PC-3 (cell line): ENCODE measurements around the gene NSFL1C. TPM values are rescaled to one million over a fixed set of nuclear protein-coding genes. Genes with fewer than 3 reads are reported as not detected.

Experiments used
- ATAC-seq: fragments of 200-7000 bp; cut with Tn5 transposase; 2 replicates; pipeline ENCODE4 v1.9.1; 2020; ENCODE audit warnings: mild to moderate bottlenecking, moderate library complexity
- BruUV-seq: library from RNA; stranded (reverse); fragments of 400-500 nt; replicated peaks from 2 replicates; lab custom pipeline; 2021; lab: Mats Ljungman, UMichigan
- CTCF ChIA-PET: fragments of 300-600 bp; sonication (Branson Sonifier 250); formaldehyde crosslinking; loops from one replicate; lab custom pipeline; 2022; ENCODE audit warnings: antibody characterized with exemption; lab: Charles Lee
- POLR2A ChIA-PET: fragments of 300-600 bp; sonication (Branson Sonifier 250); formaldehyde crosslinking; loops from one replicate; lab custom pipeline; 2022; ENCODE audit warnings: antibody characterized with exemption; ENCODE audit not compliant: unreplicated experiment; lab: Charles Lee
- DNase-seq: peaks from one replicate; pipeline ENCODE4 v3.0.0-alpha.2; 2015
- H2AFZ ChIP-seq: fragments of 300-600 bp; sonication (generic); 2 replicates; pipeline ENCODE4 v1.6.0; 2016; ENCODE audit warnings: antibody characterized with exemption, low read length
- H3F3A ChIP-seq: fragments of 300-600 bp; sonication (generic); one replicate; pipeline ENCODE4 v1.6.0; 2017; ENCODE audit warnings: antibody characterized with exemption, low read length, control low read depth, mild to moderate bottlenecking; ENCODE audit not compliant: unreplicated experiment
- H3K27ac ChIP-seq: fragments of 300-600 bp; sonication (generic); 2 replicates; pipeline ENCODE4 v1.5.1; 2016; ENCODE audit warnings: mild to moderate bottlenecking, low read length
- H3K27me3 ChIP-seq: fragments of 300-600 bp; sonication (generic); 2 replicates; pipeline ENCODE4 v1.6.1; 2016; ENCODE audit warnings: low read length, mixed read lengths
- H3K36me3 ChIP-seq: fragments of 300-600 bp; sonication (generic); 2 replicates; pipeline ENCODE4 v1.6.1; 2016; ENCODE audit warnings: low read depth, mixed run types, low read length, mixed read lengths
- H3K4me1 ChIP-seq: fragments of 300-600 bp; sonication (generic); 2 replicates; pipeline ENCODE4 v1.5.1; 2016; ENCODE audit warnings: low read length; ENCODE audit not compliant: insufficient read depth
- H3K4me2 ChIP-seq: fragments of 300-600 bp; sonication (generic); 2 replicates; pipeline ENCODE4 v1.6.0; 2016; ENCODE audit warnings: low read length
- H3K4me3 ChIP-seq: fragments of 300-600 bp; sonication (generic); 2 replicates; pipeline ENCODE4 v1.5.1; 2016; ENCODE audit warnings: mild to moderate bottlenecking, low read length, mixed read lengths
- H3K79me2 ChIP-seq: fragments of 300-600 bp; sonication (generic); 2 replicates; pipeline ENCODE4 v1.6.1; 2017; ENCODE audit warnings: low read length, mixed read lengths
- H3K9ac ChIP-seq: fragments of 300-600 bp; sonication (generic); 2 replicates; pipeline ENCODE4 v1.6.0; 2016; ENCODE audit warnings: mild to moderate bottlenecking, low read length
- H3K9me2 ChIP-seq: fragments of 300-600 bp; sonication (generic); replicated peaks from 2 replicates; pipeline ENCODE4 v1.6.1; 2016; ENCODE audit warnings: mixed run types, low read length, mixed read lengths
- H3K9me3 ChIP-seq: fragments of 300-600 bp; sonication (generic); 2 replicates; pipeline ENCODE4 v1.6.1; 2016; ENCODE audit warnings: low read length, mixed read lengths
- H4K20me1 ChIP-seq: fragments of 300-600 bp; sonication (generic); 2 replicates; pipeline ENCODE4 v1.6.1; 2016; ENCODE audit warnings: low read length, mixed read lengths
- EZH2 ChIP-seq: fragments of 300-600 bp; sonication (generic); IDR thresholded peaks from one replicate; pipeline ENCODE4 v1.6.1; 2017; ENCODE audit warnings: antibody characterized with exemption, mild to moderate bottlenecking, low read length; ENCODE audit not compliant: unreplicated experiment
- EZH2phosphoT487 ChIP-seq: fragments of 300-600 bp; sonication (generic); IDR thresholded peaks from 2 replicates; pipeline ENCODE4 v1.6.1; 2018; ENCODE audit warnings: mild to moderate bottlenecking, antibody characterized with exemption, low read length, borderline replicate concordance
- intact Hi-C: fragments of 100-400 bp; cut with micrococcal nuclease; formaldehyde crosslinking; loops from 2 replicates; pipeline ENCODE4 v1.9.0; 2023
- total RNA-seq: library from RNA; depleted of rRNA; stranded (reverse); fragments of >200 nt; gene quantifications from 2 replicates; pipeline ENCODE4 v1.2.3, GENCODE V29; 2014
- TF ChIP-seq, protein P1 (sequence below): fragments of 300-600 bp; sonication (generic); conservative IDR thresholded peaks from 2 replicates; pipeline ENCODE4 v1.5.1; 2017; ENCODE audit warnings: antibody characterized with exemption, low read depth, mild to moderate bottlenecking, low read length

NSFL1C gene
- total RNA-seq, 1 experiment from 2014 or later = 170 TPM

GRCh38 chr20:1486566-1486965, 19.9 kb upstream of the NSFL1C start:
- POLR2A ChIA-PET = no interaction called here
- ATAC-seq (no peak), DNase-seq (no peak)
- Histone ChIP-seq H3K36me3 (no peaks in the 10 kb centered on the region), H4K20me1 (no peaks in the 10 kb centered on the region), H3K9me2 (no peaks in the 10 kb centered on the region), H3K4me1 (peaks cover 50% of the 10 kb centered on the region), H3K27ac (no peak overlapping the region), H3K4me2 (no peak overlapping the region), H3K27me3 (no peaks in the 10 kb centered on the region), H3F3A (peaks cover 12% of the 10 kb centered on the region), H3K9me3 (no peaks in the 10 kb centered on the region), H3K4me3 (no peak overlapping the region), H3K9ac (no peak overlapping the region), H3K79me2 (no peaks in the 10 kb centered on the region), H2AFZ (no peak overlapping the region)
- TF ChIP-seq EZH2 (no peak), EZH2phosphoT487 (no peak)
- TF ChIP-seq, protein P1, sequence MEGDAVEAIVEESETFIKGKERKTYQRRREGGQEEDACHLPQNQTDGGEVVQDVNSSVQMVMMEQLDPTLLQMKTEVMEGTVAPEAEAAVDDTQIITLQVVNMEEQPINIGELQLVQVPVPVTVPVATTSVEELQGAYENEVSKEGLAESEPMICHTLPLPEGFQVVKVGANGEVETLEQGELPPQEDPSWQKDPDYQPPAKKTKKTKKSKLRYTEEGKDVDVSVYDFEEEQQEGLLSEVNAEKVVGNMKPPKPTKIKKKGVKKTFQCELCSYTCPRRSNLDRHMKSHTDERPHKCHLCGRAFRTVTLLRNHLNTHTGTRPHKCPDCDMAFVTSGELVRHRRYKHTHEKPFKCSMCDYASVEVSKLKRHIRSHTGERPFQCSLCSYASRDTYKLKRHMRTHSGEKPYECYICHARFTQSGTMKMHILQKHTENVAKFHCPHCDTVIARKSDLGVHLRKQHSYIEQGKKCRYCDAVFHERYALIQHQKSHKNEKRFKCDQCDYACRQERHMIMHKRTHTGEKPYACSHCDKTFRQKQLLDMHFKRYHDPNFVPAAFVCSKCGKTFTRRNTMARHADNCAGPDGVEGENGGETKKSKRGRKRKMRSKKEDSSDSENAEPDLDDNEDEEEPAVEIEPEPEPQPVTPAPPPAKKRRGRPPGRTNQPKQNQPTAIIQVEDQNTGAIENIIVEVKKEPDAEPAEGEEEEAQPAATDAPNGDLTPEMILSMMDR = no peak
- no TSS peak for BruUV-seq
- CTCF ChIA-PET = interaction anchor here (0.6 to 0.7 kb wide), 2 partner anchors 17 to 631 kb away, joined by 3 to 4 read pairs; no protein-coding TSS in a partner anchor
- intact Hi-C loops = no loop called here

GRCh38 chr20:1484438-1485116, 17.9 kb upstream of the NSFL1C start:
- DNase-seq (peak; percentile 87), ATAC-seq (peak; percentile 88)
- Histone ChIP-seq H3K4me3 (no peak overlapping the region), H3K9me2 (no peaks in the 10 kb centered on the region), H3K27me3 (no peaks in the 10 kb centered on the region), H3K9me3 (no peaks in the 10 kb centered on the region), H3K9ac (no peak overlapping the region), H4K20me1 (no peaks in the 10 kb centered on the region), H3K79me2 (no peaks in the 10 kb centered on the region), H3K27ac (peak overlapping the region; percentile 39), H3K4me2 (peak overlapping the region; percentile 55), H2AFZ (no peak overlapping the region), H3F3A (peaks cover 12% of the 10 kb centered on the region), H3K4me1 (peaks cover 33% of the 10 kb centered on the region), H3K36me3 (no peaks in the 10 kb centered on the region)
- TF ChIP-seq, protein P1 = no peak
- TF ChIP-seq EZH2 = no peak
- TF ChIP-seq EZH2phosphoT487 = no peak
- intact Hi-C loops = loop anchor here (1.0 kb wide), 1 partner anchor 19 kb away; no protein-coding TSS in a partner anchor
- BruUV-seq = no TSS peak
- POLR2A ChIA-PET = no interaction called here
- CTCF ChIA-PET = interaction anchor here (0.5 to 1.2 kb wide), 2 partner anchors 19 to 182 kb away, joined by 3 to 5 read pairs; no protein-coding TSS in a partner anchor
